NB4 (cell line): ENCODE data around the gene MYO15A.

ENCODE experiments used
- DNase-seq: peaks from one replicate; pipeline ENCODE4 v3.0.0; 2010; ENCODE audit warnings: low read depth
- H3K4me3 ChIP-seq: one replicate; pipeline ENCODE4 v1.5.1; 2011; ENCODE audit warnings: mild to moderate bottlenecking, low read depth, low read length, moderate library complexity
- MYC ChIP-seq: IDR thresholded peaks from 2 replicates; pipeline ENCODE4 v1.6.1; 2011; ENCODE audit warnings: low read depth, low read length
- POLR2A ChIP-seq: IDR thresholded peaks from 2 replicates; pipeline ENCODE4 v1.6.1; 2011; ENCODE audit warnings: mild to moderate bottlenecking; ENCODE audit not compliant: insufficient read length; ENCODE audit errors: extremely low read depth
- TF ChIP-seq, protein P1 (sequence below): IDR thresholded peaks from 2 replicates; pipeline ENCODE4 v1.6.1; 2011; ENCODE audit warnings: low read depth, low read length
- TF ChIP-seq, protein P2 (sequence below): IDR thresholded peaks from one replicate; pipeline ENCODE4 v1.5.1; 2012; ENCODE audit warnings: low read depth, low read length

Gene MYO15A

DNA sequence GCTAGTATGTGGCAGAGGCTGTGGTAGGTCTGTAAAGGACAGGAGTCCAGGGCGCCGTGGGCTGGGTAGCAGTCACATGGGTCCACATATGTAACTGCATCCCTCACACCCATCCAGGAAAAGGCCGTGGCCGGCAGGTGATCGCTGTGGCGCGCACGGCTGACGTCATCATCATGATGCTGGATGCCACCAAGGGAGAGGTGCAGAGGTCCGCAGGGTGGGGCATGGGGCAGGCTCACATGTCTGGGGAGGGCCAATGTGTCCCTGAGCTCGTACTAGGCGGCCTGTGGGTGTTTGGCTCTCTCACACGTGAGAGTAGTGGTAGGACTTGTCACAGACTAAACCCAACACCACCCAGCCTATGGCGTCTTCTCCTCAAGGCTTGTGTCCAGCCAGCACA, 9.0 kb upstream of the MYO15A start:
- no peak for TF ChIP-seq POLR2A
- TF ChIP-seq, protein P1, sequence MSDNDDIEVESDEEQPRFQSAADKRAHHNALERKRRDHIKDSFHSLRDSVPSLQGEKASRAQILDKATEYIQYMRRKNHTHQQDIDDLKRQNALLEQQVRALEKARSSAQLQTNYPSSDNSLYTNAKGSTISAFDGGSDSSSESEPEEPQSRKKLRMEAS, result no peak
- DNase-seq, result no peak
- H3K4me3 ChIP-seq, result no peak overlapping the region

DNA sequence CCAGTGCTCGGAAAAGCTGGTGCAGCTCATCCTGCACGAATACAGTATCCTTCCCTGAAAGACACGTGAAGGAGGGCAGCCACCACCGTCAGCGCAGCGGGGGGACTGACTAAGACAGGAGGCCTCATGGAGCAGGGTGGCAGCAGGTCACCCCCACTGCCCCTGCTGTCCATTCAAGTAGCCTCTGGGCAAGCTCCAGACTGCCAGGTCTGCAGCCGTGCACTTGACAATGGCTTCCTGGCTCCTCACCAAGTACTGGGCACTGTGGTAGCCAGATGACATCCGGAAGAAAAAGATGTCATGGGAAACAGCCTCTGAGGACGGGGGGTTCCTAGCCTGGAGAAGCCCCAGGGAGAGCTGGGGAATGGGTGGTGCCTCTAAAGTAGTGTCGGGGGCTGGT, 7.9 kb upstream of the MYO15A start:
- no peak overlapping the region for H3K4me3 ChIP-seq
- no peak for DNase-seq
- TF ChIP-seq, protein P1, result no peak

DNA sequence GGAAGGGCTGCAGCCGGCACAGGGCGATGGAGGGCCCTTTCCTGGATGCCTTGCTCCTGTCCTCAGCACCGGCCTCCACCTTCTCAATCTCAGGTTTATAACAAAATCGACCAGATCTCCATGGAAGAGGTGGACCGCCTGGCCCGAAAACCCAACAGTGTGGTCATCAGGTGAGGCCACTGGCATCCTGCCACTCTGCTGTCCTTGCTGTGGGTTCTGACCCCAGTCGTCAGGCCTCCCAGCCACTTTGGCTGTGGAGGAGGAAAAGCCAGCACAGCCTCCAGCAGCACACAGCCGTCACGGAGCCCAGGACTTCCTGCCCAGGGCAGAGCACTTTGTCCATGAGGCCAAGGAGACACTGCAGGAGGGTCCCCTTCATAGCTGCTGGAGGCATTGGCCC, 6.7 kb upstream of the MYO15A start:
- H3K4me3 ChIP-seq, result no peak overlapping the region
- DNase-seq, result no peak
- TF ChIP-seq, protein P2, sequence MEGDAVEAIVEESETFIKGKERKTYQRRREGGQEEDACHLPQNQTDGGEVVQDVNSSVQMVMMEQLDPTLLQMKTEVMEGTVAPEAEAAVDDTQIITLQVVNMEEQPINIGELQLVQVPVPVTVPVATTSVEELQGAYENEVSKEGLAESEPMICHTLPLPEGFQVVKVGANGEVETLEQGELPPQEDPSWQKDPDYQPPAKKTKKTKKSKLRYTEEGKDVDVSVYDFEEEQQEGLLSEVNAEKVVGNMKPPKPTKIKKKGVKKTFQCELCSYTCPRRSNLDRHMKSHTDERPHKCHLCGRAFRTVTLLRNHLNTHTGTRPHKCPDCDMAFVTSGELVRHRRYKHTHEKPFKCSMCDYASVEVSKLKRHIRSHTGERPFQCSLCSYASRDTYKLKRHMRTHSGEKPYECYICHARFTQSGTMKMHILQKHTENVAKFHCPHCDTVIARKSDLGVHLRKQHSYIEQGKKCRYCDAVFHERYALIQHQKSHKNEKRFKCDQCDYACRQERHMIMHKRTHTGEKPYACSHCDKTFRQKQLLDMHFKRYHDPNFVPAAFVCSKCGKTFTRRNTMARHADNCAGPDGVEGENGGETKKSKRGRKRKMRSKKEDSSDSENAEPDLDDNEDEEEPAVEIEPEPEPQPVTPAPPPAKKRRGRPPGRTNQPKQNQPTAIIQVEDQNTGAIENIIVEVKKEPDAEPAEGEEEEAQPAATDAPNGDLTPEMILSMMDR, result no peak
- TF ChIP-seq MYC (no peak), POLR2A (no peak)
- TF ChIP-seq, protein P1, result no peak

DNA sequence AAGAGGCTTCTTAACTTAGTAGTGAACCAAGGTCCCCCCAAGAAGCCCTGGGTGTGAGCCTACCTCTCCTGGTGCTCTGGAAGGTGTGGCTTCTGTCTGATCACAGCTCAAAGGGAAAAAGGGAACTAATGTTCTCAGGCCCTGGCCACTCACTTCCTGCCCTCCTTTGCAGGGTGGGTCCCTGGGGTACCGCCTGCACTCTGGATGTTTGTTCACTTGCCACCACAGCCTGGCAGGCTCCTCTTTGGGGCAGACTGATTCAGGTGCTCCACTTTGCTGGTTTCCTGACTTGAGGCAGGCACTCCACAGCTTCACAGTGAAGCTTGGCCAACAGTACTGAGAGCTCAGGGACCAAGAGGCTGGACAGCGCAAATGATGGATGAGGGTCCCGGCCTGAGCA, 5.9 kb upstream of the MYO15A start:
- peak; percentile 96 for DNase-seq
- no peak overlapping the region for H3K4me3 ChIP-seq
- TF ChIP-seq, protein P1, result no peak
- TF ChIP-seq, protein P2, result no peak
- no peak for TF ChIP-seq POLR2A
- TF ChIP-seq MYC, result no peak

DNA sequence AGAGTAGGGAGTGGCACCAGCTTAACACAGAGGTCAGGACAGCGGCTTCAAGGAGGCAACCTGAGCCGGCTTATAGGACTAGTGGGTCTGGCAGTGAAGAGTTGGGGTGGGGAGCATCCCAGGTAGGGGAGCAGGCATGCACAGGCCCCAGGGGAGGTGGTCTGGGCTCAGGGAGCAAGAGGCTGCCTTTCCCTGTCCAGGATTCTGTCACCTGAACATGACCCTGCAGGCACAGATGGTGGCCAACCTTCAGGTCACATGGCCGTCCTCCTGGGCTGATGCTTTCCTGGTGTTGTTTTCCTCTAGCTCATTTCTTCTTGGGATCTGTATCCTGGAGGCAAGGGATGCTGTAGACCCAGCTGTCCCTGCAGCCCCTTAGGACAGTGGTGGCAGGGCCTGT, 3.5 kb upstream of the MYO15A start:
- TF ChIP-seq, protein P1, result no peak
- TF ChIP-seq, protein P2, result no peak
- no peak for TF ChIP-seq MYC
- TF ChIP-seq POLR2A, result no peak
- DNase-seq, result no peak
- H3K4me3 ChIP-seq, result no peak overlapping the region

DNA sequence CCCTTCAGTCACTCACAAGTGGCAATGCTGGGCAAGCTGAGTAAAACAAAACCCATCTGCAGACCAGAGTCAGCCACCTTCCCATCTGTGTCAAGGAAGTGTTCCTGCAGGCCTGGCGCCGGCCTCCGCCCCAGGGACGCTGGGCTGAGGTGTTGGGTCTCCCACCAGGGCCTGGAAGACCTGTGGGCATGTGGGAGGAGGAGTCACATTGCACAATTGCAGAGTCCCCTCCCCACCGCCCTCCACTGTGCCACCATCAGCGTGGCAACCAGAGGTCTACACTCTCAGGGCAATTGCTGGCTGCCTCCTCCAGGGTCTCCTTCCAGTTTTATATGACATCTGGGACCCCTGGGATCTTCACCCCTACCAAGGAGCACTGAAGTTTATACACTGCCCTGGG, 3.0 kb upstream of the MYO15A start:
- no peak for DNase-seq
- no peak overlapping the region for H3K4me3 ChIP-seq
- TF ChIP-seq MYC (no peak), POLR2A (no peak)
- TF ChIP-seq, protein P1, result no peak
- TF ChIP-seq, protein P2, result no peak

DNA sequence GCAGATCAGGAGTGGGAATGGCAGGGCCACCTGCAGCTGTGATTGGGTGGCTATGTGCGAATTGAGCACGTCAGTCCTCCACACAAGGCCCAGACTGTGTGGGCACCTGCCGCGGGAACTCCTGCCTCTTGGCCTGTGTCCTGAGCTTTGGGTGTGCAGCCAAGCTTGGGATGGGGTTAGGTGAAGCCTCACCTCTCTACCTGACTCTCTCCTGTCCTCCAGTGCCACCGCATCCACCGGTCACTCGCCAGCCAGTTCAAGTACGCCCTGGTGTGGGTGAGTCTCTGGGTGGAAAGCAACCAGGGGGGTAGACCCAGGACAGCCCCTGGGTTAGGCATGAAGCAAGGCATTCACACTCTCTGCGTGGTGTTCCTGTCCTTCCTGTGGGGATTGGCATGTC, 2.3 kb upstream of the MYO15A start:
- no peak overlapping the region for H3K4me3 ChIP-seq
- TF ChIP-seq, protein P1, result no peak
- TF ChIP-seq, protein P2, result no peak
- TF ChIP-seq POLR2A (no peak), MYC (no peak)
- DNase-seq, result no peak
